HG03558 (cell line): ENCODE results near the gene TCN2.

Experiments
- ATAC-seq: cut with Tn5 transposase; IDR thresholded peaks from one replicate; pipeline ENCODE4 v1.9.1; 2021; ENCODE audit warnings: moderate number of reproducible peaks; ENCODE audit not compliant: unreplicated experiment; ENCODE audit errors: extremely low read depth

TCN2 gene

DNA sequence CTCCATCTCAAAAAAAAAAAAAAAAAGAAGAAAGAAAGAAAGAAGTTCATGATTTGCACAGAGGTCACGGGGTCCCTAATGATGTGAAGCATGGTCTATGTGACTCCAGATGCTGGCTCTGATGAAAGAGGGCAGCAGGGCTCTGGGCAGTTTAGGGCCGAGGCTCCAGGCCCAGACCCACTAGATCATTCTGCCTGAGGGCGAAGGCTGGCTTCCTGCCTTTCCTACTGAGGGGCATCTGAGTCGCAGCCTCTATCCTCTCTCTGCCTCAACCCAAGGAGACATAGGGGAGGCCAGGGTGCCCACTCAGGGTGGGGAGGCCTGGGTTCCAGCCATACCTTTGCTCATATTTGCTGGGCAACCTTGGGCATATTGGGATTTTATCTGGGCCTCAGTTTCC is 33.4 kb downstream of the TCN2 start:
- ATAC-seq, result no peak

DNA sequence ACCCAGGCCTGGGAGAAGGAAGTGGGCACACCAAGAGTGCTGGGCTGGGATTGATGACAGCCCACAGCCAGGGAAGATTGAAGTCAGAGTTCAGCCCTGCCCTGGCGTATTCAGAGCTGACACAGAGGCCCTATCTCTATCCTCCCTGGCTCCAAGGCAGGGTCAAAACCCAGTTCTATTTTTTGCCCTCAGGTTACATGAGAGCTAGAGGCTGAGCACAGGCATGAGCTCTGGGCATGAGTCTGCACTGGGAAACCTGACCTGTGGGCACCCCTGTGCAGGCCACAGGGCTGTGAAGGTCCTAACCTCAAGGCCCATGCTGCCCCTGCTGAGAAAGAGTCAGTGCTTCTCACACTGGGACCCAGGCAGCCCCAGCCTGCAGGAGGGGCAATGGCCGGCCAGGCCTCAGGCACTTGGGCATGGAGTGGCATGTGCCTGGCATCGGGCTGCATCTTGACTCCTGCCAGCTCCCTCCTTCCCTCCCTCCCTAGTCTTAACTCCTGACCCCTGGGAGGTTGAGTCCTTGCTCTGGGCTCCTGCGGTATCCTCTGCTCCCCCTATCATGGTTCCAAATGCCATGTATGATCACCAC is 34.0 kb downstream of the TCN2 start:
- ATAC-seq, result no peak

DNA sequence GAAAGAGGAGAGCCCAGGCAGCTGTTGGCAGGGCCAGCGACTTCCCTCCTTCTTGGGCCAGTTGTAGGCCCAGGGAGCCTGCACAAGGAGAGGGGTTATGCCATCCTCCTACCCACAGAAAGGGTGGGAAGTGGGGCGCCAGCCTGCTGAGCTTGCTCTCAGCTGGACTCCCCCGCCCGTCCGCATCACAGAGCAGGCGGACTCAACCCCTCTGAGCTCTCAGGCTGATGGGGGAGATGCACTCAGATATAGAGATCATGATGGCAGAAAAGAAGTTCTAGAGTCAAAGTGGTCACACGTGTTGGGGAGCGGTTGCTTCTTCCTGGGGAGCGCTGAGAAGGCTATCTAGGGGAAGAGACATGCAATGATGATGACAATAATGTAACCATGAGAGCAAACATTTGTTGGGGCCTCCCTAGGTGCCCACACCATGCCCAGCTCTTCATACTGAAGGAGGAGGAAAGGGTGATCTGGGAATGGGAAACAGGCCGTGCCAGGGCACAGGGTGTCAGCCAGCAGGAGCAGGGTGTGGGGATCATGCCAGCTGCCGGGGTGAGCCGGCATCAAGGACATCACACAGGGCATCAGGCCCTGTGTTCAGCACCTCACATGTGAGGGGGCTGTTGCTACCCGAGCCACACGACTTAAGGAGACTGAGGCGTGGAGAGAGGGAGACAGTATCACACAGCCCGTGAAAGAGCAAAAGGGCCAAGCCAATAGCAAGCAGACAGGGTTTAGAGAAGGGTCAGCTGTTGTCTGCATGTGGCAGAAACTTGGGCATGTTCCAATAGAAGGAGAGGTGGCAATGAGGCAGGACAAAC is 36.3 kb downstream of the TCN2 start:
- no peak for ATAC-seq

GRCh38 chr22:30646518-30647160 is 39.7 kb downstream of the TCN2 start:
- no peak for ATAC-seq

GRCh38 chr22:30647536-30647935 is 40.6 kb downstream of the TCN2 start:
- ATAC-seq, result no peak

DNA sequence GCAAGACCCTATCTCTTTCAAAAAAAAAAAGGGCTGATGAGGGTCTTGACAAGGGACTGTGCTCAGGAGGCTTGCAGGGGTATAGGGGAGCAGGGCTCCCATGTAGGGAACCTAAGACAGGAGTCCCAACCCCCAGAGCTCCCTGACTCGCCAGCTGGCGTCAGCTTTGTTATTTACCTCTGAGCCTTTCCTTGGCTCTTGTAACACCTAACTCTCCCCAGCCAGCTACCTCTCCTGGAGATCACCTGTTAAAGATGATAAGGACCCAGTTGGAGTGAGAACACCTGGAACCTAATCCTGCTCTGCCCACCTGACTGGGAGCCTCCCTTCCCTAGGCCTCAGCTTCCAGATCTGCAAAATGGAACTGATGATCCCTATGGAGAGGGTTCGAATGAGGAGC is 41.9 kb downstream of the TCN2 start:
- ATAC-seq, result no peak

DNA sequence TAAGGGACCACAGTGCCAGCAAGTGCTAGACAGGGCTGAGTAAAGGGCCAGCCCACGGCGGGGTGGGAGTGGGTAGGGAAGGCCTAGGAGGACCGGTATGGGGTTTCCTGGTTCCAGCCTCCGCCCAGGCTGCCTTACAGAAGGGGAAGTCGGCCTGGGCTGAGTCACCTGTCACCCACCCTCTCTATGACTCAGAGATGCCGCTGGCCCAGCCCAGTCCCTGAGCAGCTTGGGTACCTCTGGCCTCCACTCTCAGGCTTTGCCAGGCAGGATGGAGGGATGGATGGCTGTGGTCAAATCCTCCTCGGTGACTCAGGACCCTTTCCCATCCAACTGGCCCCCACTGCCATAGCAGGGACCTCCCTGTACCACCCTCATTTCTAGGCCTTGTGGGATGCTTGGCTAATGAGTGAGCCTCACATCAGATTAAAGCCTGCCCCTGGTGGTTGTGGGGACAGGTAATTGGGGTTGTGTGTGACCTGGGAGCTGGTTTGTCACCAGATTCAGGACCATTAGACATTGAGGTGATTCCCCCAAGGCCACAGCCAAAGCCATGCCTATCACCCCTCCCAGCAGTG is 42.5 kb downstream of the TCN2 start:
- no peak for ATAC-seq

GRCh38 chr22:30650508-30651116 is 43.6 kb downstream of the TCN2 start:
- ATAC-seq, result no peak

DNA sequence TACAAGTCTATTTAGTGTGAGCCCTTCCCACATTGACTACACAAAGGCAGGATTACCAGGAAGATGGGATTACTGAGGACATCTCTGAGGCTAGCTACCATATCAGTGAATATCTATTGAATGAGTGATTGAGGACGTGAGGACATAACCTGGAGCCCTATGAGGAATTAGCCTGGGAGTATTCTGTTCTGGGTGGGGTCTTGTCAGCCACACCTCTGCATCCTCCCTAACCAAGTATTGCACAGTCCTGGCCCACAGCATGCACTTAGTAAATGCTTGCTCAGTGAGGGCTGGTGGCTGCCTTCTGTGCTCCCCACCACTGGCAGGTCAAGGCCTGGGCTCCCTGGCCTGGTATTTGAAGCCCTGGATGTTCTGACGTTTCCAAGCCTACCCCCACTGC is 45.9 kb downstream of the TCN2 start:
- no peak for ATAC-seq

GRCh38 chr22:30654361-30654760 is 47.4 kb downstream of the TCN2 start:
- no peak for ATAC-seq

- no peak for ATAC-seq
These were observed 48.6 kb downstream of the TCN2 start for GRCh38 chr22:30655532-30655931.

GRCh38 chr22:30662040-30662439 is 55.1 kb downstream of the TCN2 start:
- ATAC-seq, result no peak

GRCh38 chr22:30664798-30665197 is 57.8 kb downstream of the TCN2 start:
- ATAC-seq, result no peak

DNA sequence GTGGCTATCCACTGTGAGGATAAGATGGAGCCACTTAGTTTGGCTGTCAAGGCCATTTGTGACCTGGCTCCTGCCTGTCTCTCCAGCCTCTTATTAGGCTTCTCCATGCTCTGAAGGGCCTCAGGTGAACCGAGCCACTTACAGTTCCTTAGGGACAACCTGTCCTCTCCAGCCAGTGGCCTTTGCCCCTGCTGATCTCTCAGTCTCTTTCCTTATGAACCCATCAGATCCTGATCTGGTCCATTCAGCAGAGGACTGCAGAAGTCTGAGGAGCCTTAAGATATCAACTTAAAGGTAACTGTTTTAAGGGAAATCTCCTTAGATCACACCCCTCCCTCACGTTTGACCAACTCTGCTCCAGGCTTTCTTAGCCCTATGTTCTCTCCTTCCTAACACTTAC is 58.3 kb downstream of the TCN2 start:
- ATAC-seq, result no peak

- no peak for ATAC-seq
These were observed 58.8 kb downstream of the TCN2 start for GRCh38 chr22:30665786-30666185.

DNA sequence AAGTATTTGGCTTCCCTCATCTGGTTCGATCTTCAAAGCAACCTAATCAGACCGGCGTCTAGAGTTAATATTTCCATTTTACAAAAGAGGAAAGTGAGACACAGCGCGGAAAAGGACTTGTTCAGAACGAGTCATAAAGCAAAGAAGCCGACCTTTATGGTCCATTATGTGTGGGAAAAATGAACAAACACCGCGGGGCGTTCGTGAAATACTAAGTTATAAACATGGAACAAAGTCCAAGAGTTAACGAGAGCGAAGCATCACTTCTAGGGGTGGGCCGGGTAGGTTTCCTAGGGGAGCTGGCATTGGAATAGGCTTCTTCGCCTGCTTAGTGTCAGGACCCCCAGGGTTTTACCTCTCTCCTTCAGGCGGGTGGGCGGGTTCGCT is 60.1 kb downstream of the TCN2 start:
- ATAC-seq, result no peak

- peak; percentile 63 for ATAC-seq
These were observed 60.8 kb downstream of the TCN2 start, which contains the start of gene DUSP18 for GRCh38 chr22:30667494-30668385. TSS of gene DUSP18 (minus strand) at chr22:30667875. CDS start at chr22:30664003, 3,872 bp downstream.

- ATAC-seq, result no peak
These were observed 61.4 kb downstream of the TCN2 start for GRCh38 chr22:30668386-30668710.

GRCh38 chr22:30671071-30671470 is 64.1 kb downstream of the TCN2 start:
- ATAC-seq, result no peak

GRCh38 chr22:30673136-30673535 is 66.2 kb downstream of the TCN2 start:
- no peak for ATAC-seq
